ENCODE results near the gene MYRIP. TPM values are rescaled to one million over a fixed set of nuclear protein-coding genes. Genes with fewer than 3 reads are reported as not detected.

Gene MYRIP
- polyA plus RNA-seq, 3 donors = not detected

DNA sequence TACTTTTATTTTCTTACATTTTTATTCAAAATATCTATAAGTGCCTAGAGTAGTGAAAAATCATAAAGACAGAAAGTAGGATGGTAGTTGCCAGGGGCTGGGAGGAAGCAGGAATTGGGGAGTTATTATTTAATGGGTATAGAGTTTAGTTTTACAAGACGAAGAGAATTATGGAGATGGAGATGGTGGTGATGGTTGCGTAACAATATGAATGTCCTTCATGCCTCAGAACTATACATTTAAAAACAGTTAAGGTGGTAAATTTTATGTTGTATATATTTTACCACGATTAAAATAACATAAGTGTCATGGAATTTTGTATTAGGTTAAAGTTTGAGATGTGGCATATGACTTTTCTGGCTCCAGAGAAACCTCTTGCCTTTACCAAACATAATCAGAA, 171.4 kb downstream of the MYRIP start:
- no peak for DNase-seq
- Mint-ChIP-seq H3K4me1 (no peaks in the 10 kb centered on the region), H3K4me3 (no peak overlapping the region), H3K9me3 (peaks cover 0 to 2% (median 0%) of the 10 kb centered on the region in 7 donors), H3K27me3 (ENCODE audit: low read depth in 3 of 3) (peaks cover 0 to 3% (median 0%) of the 10 kb centered on the region in 3 donors), H3K27ac (no peak overlapping the region), H3K36me3 (no peaks in the 10 kb centered on the region)
- Histone ChIP-seq H4K20me1 (ENCODE audit: insufficient read depth, low read length) (no peaks in the 10 kb centered on the region), H3K4me3 (replicated peaks in 1 of 3; ENCODE audit: low read depth in 2 of 3, low read length in 3 of 3) (no peak overlapping the region), H3K9ac (ENCODE audit: insufficient read depth, low read length, poor library complexity, severe bottlenecking) (no peak overlapping the region), H3K4me1 (ENCODE audit: control insufficient read depth in 1 of 2, insufficient read depth in 2 of 2, low read length in 2 of 2) (no peaks in the 10 kb centered on the region), H3K4me2 (replicated peaks; ENCODE audit: extremely low read depth, low read length, poor library complexity, severe bottlenecking) (no peak overlapping the region), H3K27me3 (ENCODE audit: control insufficient read depth in 2 of 2, insufficient read depth in 2 of 2, low read length in 2 of 2) (no peaks in the 10 kb centered on the region), H3K9me3 (replicated peaks in 1 of 2; ENCODE audit: control insufficient read depth in 1 of 2, insufficient read depth in 1 of 2, low read length in 2 of 2) (no peaks in the 10 kb centered on the region), H3K36me3 (replicated peaks in 1 of 2; ENCODE audit: control insufficient read depth in 1 of 2, insufficient read depth in 2 of 2, low read length in 2 of 2) (no peaks in the 10 kb centered on the region), H2AFZ (ENCODE audit: insufficient read depth, low read depth, low read length, poor library complexity, severe bottlenecking) (no peak overlapping the region), H3K27ac (ENCODE audit: low read depth in 1 of 2, low read length in 2 of 2) (no peak overlapping the region), H3K79me2 (ENCODE audit: insufficient read depth, low read length) (no peaks in the 10 kb centered on the region)
- no CpG with 5 or more reads among the region's 3 CpGs for whole genome bisulfite sequencing (ENCODE audit: insufficient coverage)
- TF ChIP-seq, protein P1, sequence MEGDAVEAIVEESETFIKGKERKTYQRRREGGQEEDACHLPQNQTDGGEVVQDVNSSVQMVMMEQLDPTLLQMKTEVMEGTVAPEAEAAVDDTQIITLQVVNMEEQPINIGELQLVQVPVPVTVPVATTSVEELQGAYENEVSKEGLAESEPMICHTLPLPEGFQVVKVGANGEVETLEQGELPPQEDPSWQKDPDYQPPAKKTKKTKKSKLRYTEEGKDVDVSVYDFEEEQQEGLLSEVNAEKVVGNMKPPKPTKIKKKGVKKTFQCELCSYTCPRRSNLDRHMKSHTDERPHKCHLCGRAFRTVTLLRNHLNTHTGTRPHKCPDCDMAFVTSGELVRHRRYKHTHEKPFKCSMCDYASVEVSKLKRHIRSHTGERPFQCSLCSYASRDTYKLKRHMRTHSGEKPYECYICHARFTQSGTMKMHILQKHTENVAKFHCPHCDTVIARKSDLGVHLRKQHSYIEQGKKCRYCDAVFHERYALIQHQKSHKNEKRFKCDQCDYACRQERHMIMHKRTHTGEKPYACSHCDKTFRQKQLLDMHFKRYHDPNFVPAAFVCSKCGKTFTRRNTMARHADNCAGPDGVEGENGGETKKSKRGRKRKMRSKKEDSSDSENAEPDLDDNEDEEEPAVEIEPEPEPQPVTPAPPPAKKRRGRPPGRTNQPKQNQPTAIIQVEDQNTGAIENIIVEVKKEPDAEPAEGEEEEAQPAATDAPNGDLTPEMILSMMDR (IDR thresholded peaks at IDR 0.05) = no peak
- intact Hi-C loops (cut with micrococcal nuclease) = no loop called here

DNA sequence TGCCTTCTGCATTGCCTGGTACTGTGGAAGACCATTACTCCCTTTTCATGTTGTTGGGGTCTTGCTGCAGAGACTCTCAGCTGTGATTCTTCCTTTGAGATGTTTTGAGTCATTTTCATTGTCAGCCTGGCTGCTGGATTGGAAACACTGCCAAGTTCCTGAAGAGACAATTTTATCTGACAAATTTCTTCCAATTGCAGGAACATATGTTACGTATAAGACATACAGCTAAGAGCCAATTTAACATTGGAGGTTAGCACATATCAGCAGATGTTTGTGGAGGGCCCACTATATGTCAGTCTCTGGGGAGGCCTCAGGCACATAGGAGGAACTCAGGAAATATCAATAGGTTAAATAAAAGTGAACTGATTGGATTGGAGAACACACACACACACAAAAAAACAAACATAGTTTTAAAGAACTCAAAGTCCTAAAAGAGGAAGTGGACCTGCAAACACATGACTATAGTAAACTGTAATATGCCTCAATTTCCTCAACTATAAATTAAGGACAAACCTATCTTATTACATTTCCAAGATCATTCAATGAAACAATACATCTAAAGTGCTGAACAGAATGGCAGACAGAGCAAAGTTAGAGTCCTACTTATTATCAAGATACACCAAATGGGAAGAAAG, 172.3 kb downstream of the MYRIP start:
- no peak overlapping the region for H3K27ac ChIP-seq (ENCODE audit: low read depth in 1 of 2, low read length in 2 of 2)
- no peak overlapping the region for H3K9ac ChIP-seq (ENCODE audit: insufficient read depth, low read length, poor library complexity, severe bottlenecking)
- H3K27me3 Mint-ChIP-seq (ENCODE audit: low read depth in 3 of 3) = peaks cover 0 to 3% (median 0%) of the 10 kb centered on the region in 3 donors
- H3K4me1 ChIP-seq (ENCODE audit: control insufficient read depth in 1 of 2, insufficient read depth in 2 of 2, low read length in 2 of 2) = no peaks in the 10 kb centered on the region
- TF ChIP-seq, protein P1 (IDR thresholded peaks at IDR 0.05) = no peak
- H3K4me2 ChIP-seq (replicated peaks; ENCODE audit: extremely low read depth, low read length, poor library complexity, severe bottlenecking) = no peak overlapping the region
- H3K9me3 Mint-ChIP-seq = peaks cover 0 to 3% (median 0%) of the 10 kb centered on the region in 7 donors
- no peaks in the 10 kb centered on the region for H3K36me3 Mint-ChIP-seq
- H3K27me3 ChIP-seq (ENCODE audit: control insufficient read depth in 2 of 2, insufficient read depth in 2 of 2, low read length in 2 of 2) = no peaks in the 10 kb centered on the region
- WGBS (ENCODE audit: insufficient coverage) = no CpG with 5 or more reads among the region's 1 CpG
- H3K9me3 ChIP-seq (replicated peaks in 1 of 2; ENCODE audit: control insufficient read depth in 1 of 2, insufficient read depth in 1 of 2, low read length in 2 of 2) = no peaks in the 10 kb centered on the region
- DNase-seq = no peak
- no peak overlapping the region for H3K4me3 ChIP-seq (replicated peaks in 1 of 3; ENCODE audit: low read depth in 2 of 3, low read length in 3 of 3)
- intact Hi-C loops (cut with micrococcal nuclease) = no loop called here
- no peaks in the 10 kb centered on the region for H3K79me2 ChIP-seq (ENCODE audit: insufficient read depth, low read length)
- no peaks in the 10 kb centered on the region for H3K36me3 ChIP-seq (replicated peaks in 1 of 2; ENCODE audit: control insufficient read depth in 1 of 2, insufficient read depth in 2 of 2, low read length in 2 of 2)
- H3K4me1 Mint-ChIP-seq = no peaks in the 10 kb centered on the region
- H3K27ac Mint-ChIP-seq = no peak overlapping the region
- H4K20me1 ChIP-seq (ENCODE audit: insufficient read depth, low read length) = no peaks in the 10 kb centered on the region
- H3K4me3 Mint-ChIP-seq = no peak overlapping the region
- no peak overlapping the region for H2AFZ ChIP-seq (ENCODE audit: insufficient read depth, low read depth, low read length, poor library complexity, severe bottlenecking)
